ENCODE measurements around the gene SH3D19.
"Not testable (repeated sequence)": the region's sequence is repeated elsewhere in the genome, so short reads cannot be mapped to it uniquely, and the experiment has no call there.

Gene SH3D19

GRCh38 chr4:151097759-151098158 lies 227.6 kb downstream of the SH3D19 start:
- no peak overlapping the region for H3K27ac ChIP-seq (ENCODE audit: low read depth, low read length)

GRCh38 chr4:151095142-151095541 lies 230.3 kb downstream of the SH3D19 start:
- Histone ChIP-seq H3K27ac (ENCODE audit: low read depth, low read length) (no peak overlapping the region), H3K4me1 (ENCODE audit: control insufficient read depth in 5 of 5, insufficient read depth in 5 of 5, low read length in 5 of 5) (peaks cover 0 to 10% (median 7%) of the 10 kb centered on the region in 5 donors), H3K9me3 (ENCODE audit: control insufficient read depth in 5 of 5, low read length in 5 of 5) (no peaks in the 10 kb centered on the region), H3K4me3 (ENCODE audit: low read depth in 1 of 5, low read length in 5 of 5) (no peak overlapping the region), H3K9ac (ENCODE audit: low read length in 5 of 5) (no peak overlapping the region), H3K27me3 (ENCODE audit: control insufficient read depth in 5 of 5, insufficient read depth in 4 of 5, low read length in 5 of 5) (no peaks in the 10 kb centered on the region), H3K36me3 (ENCODE audit: control insufficient read depth in 5 of 5, insufficient read depth in 5 of 5, low read length in 5 of 5) (no peaks in the 10 kb centered on the region)

More at GRCh38 chr4:151097759-151098158, 227.6 kb downstream of the SH3D19 start:
- H3K9ac ChIP-seq (ENCODE audit: low read length in 5 of 5): no peak overlapping the region
- H3K4me1 ChIP-seq (ENCODE audit: control insufficient read depth in 5 of 5, insufficient read depth in 5 of 5, low read length in 5 of 5): peaks cover 0 to 33% (median 27%) of the 10 kb centered on the region in 5 donors
- H3K9me3 ChIP-seq (ENCODE audit: control insufficient read depth in 5 of 5, low read length in 5 of 5): no peaks in the 10 kb centered on the region
- peaks cover 7 to 17% (median 11%) of the 10 kb centered on the region in 5 donors for H3K36me3 ChIP-seq (ENCODE audit: control insufficient read depth in 5 of 5, insufficient read depth in 5 of 5, low read length in 5 of 5)
- no peak overlapping the region for H3K4me3 ChIP-seq (ENCODE audit: low read depth in 1 of 5, low read length in 5 of 5)
- H3K27me3 ChIP-seq (ENCODE audit: control insufficient read depth in 5 of 5, insufficient read depth in 4 of 5, low read length in 5 of 5): no peaks in the 10 kb centered on the region

GRCh38 chr4:151094290-151094751 lies 231.1 kb downstream of the SH3D19 start:
- no peaks in the 10 kb centered on the region for H3K9me3 ChIP-seq (ENCODE audit: control insufficient read depth in 5 of 5, low read length in 5 of 5)
- no peak overlapping the region for H3K9ac ChIP-seq (ENCODE audit: low read length in 5 of 5)
- no peaks in the 10 kb centered on the region for H3K36me3 ChIP-seq (ENCODE audit: control insufficient read depth in 5 of 5, insufficient read depth in 5 of 5, low read length in 5 of 5)
- peaks cover 0 to 7% (median 5%) of the 10 kb centered on the region in 5 donors for H3K4me1 ChIP-seq (ENCODE audit: control insufficient read depth in 5 of 5, insufficient read depth in 5 of 5, low read length in 5 of 5)
- no peaks in the 10 kb centered on the region for H3K27me3 ChIP-seq (ENCODE audit: control insufficient read depth in 5 of 5, insufficient read depth in 4 of 5, low read length in 5 of 5)
- no peak overlapping the region for H3K27ac ChIP-seq (ENCODE audit: low read depth, low read length)
- no peak overlapping the region for H3K4me3 ChIP-seq (ENCODE audit: low read depth in 1 of 5, low read length in 5 of 5)

GRCh38 chr4:151093203-151093602 lies 232.2 kb downstream of the SH3D19 start:
- H3K4me1 ChIP-seq (ENCODE audit: control insufficient read depth in 5 of 5, insufficient read depth in 5 of 5, low read length in 5 of 5): no peaks in the 10 kb centered on the region
- no peak overlapping the region for H3K27ac ChIP-seq (ENCODE audit: low read depth, low read length)
- H3K27me3 ChIP-seq (ENCODE audit: control insufficient read depth in 5 of 5, insufficient read depth in 4 of 5, low read length in 5 of 5): no peaks in the 10 kb centered on the region
- H3K9me3 ChIP-seq (ENCODE audit: control insufficient read depth in 5 of 5, low read length in 5 of 5): no peaks in the 10 kb centered on the region
- no peak overlapping the region for H3K4me3 ChIP-seq (ENCODE audit: low read depth in 1 of 5, low read length in 5 of 5)
- H3K36me3 ChIP-seq (ENCODE audit: control insufficient read depth in 5 of 5, insufficient read depth in 5 of 5, low read length in 5 of 5): no peaks in the 10 kb centered on the region
- no peak overlapping the region for H3K9ac ChIP-seq (ENCODE audit: low read length in 5 of 5)

GRCh38 chr4:151092488-151092887 lies 232.9 kb downstream of the SH3D19 start:
- no peak overlapping the region for H3K4me3 ChIP-seq (ENCODE audit: low read depth in 1 of 5, low read length in 5 of 5)
- H3K27me3 ChIP-seq (ENCODE audit: control insufficient read depth in 5 of 5, insufficient read depth in 4 of 5, low read length in 5 of 5): no peaks in the 10 kb centered on the region
- H3K9me3 ChIP-seq (ENCODE audit: control insufficient read depth in 5 of 5, low read length in 5 of 5): no peaks in the 10 kb centered on the region
- H3K27ac ChIP-seq (ENCODE audit: low read depth, low read length): no peak overlapping the region
- H3K36me3 ChIP-seq (ENCODE audit: control insufficient read depth in 5 of 5, insufficient read depth in 5 of 5, low read length in 5 of 5): no peaks in the 10 kb centered on the region
- H3K4me1 ChIP-seq (ENCODE audit: control insufficient read depth in 5 of 5, insufficient read depth in 5 of 5, low read length in 5 of 5): no peaks in the 10 kb centered on the region
- no peak overlapping the region for H3K9ac ChIP-seq (ENCODE audit: low read length in 5 of 5)

- Histone ChIP-seq H3K9me3 (ENCODE audit: control insufficient read depth in 5 of 5, low read length in 5 of 5) (no peaks in the 10 kb centered on the region), H3K27me3 (ENCODE audit: control insufficient read depth in 5 of 5, insufficient read depth in 4 of 5, low read length in 5 of 5) (no peaks in the 10 kb centered on the region), H3K9ac (ENCODE audit: low read length in 5 of 5) (no peak overlapping the region), H3K4me3 (ENCODE audit: low read depth in 1 of 5, low read length in 5 of 5) (no peak overlapping the region), H3K36me3 (ENCODE audit: control insufficient read depth in 5 of 5, insufficient read depth in 5 of 5, low read length in 5 of 5) (no peaks in the 10 kb centered on the region), H3K27ac (ENCODE audit: low read depth, low read length) (no peak overlapping the region), H3K4me1 (ENCODE audit: control insufficient read depth in 5 of 5, insufficient read depth in 5 of 5, low read length in 5 of 5) (no peaks in the 10 kb centered on the region)
Measured at GRCh38 chr4:151091047-151091446, 234.4 kb downstream of the SH3D19 start.

GRCh38 chr4:151087467-151087866 lies 237.9 kb downstream of the SH3D19 start:
- H3K9me3 ChIP-seq (ENCODE audit: control insufficient read depth in 5 of 5, low read length in 5 of 5): no peaks in the 10 kb centered on the region
- H3K27ac ChIP-seq (ENCODE audit: low read depth, low read length): no peak overlapping the region
- H3K36me3 ChIP-seq (ENCODE audit: control insufficient read depth in 5 of 5, insufficient read depth in 5 of 5, low read length in 5 of 5): no peaks in the 10 kb centered on the region
- no peak overlapping the region for H3K9ac ChIP-seq (ENCODE audit: low read length in 5 of 5)
- no peak overlapping the region for H3K4me3 ChIP-seq (ENCODE audit: low read depth in 1 of 5, low read length in 5 of 5)
- H3K4me1 ChIP-seq (ENCODE audit: control insufficient read depth in 5 of 5, insufficient read depth in 5 of 5, low read length in 5 of 5): no peaks in the 10 kb centered on the region
- no peaks in the 10 kb centered on the region for H3K27me3 ChIP-seq (ENCODE audit: control insufficient read depth in 5 of 5, insufficient read depth in 4 of 5, low read length in 5 of 5)

- H3K9me3 ChIP-seq (ENCODE audit: control insufficient read depth in 5 of 5, low read length in 5 of 5); H3K9ac ChIP-seq (ENCODE audit: low read length in 5 of 5); H3K36me3 ChIP-seq (ENCODE audit: control insufficient read depth in 5 of 5, insufficient read depth in 5 of 5, low read length in 5 of 5); H3K27me3 ChIP-seq (ENCODE audit: control insufficient read depth in 5 of 5, insufficient read depth in 4 of 5, low read length in 5 of 5); H3K27ac ChIP-seq (ENCODE audit: low read depth, low read length); H3K4me1 ChIP-seq (ENCODE audit: control insufficient read depth in 5 of 5, insufficient read depth in 5 of 5, low read length in 5 of 5); H3K4me3 ChIP-seq (ENCODE audit: low read depth in 1 of 5, low read length in 5 of 5): not testable (repeated sequence)
Measured at GRCh38 chr4:151077978-151078377, 247.4 kb downstream of the SH3D19 start.

- Histone ChIP-seq H3K27me3 (ENCODE audit: control insufficient read depth in 5 of 5, insufficient read depth in 4 of 5, low read length in 5 of 5) (no peaks in the 10 kb centered on the region), H3K9ac (ENCODE audit: low read length in 5 of 5) (no peak overlapping the region), H3K27ac (ENCODE audit: low read depth, low read length) (no peak overlapping the region), H3K9me3 (ENCODE audit: control insufficient read depth in 5 of 5, low read length in 5 of 5) (no peaks in the 10 kb centered on the region), H3K36me3 (ENCODE audit: control insufficient read depth in 5 of 5, insufficient read depth in 5 of 5, low read length in 5 of 5) (no peaks in the 10 kb centered on the region), H3K4me1 (ENCODE audit: control insufficient read depth in 5 of 5, insufficient read depth in 5 of 5, low read length in 5 of 5) (no peaks in the 10 kb centered on the region), H3K4me3 (ENCODE audit: low read depth in 1 of 5, low read length in 5 of 5) (no peak overlapping the region)
Measured at GRCh38 chr4:151074416-151074916, 250.9 kb downstream of the SH3D19 start.

Measured in subcutaneous abdominal adipose tissue (tissue), 5 donors.